GM13976 (cell line): ENCODE results near the gene NEK8.

Source experiments
- DNase-seq: peaks from one replicate; pipeline ENCODE4 v3.0.0; 2012; ENCODE audit warnings: low spot score
- CTCF ChIP-seq: IDR thresholded peaks from 2 replicates; pipeline ENCODE4 v1.5.1; 2012; ENCODE audit warnings: borderline replicate concordance, mild to moderate bottlenecking; ENCODE audit not compliant: insufficient read depth; ENCODE audit errors: extremely low read depth, missing control alignments, control extremely low read depth
- in situ Hi-C: fragments of 300-500 bp; cut with MboI; formaldehyde crosslinking; loops from one replicate; pipeline ENCODE4 v1.12.0; 2022; ENCODE audit warnings: low sequenced_read_pairs, mixed read lengths, inconsistent platforms; ENCODE audit not compliant: unreplicated experiment

The NEK8 gene

DNA sequence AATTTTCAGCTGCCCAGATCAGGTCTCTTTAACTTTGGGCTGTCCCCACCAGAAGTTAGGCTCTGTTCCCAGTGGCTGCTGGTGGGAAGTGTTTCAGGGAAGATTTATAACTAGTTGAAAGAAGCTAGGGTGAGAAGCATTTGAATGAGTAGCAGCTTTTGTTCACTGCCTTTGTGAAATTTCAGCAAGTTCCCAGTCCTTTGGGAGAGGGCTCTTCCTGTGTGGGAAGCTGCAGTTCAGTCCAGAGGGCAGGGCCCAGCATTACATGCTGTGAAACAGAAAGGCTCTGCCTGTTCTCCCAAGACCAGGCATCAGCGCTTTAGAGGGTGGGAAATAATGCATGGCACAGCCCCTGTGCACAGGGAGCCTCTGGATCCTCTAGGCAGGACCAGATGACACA is 34.7 kb upstream of the NEK8 start:
- no peak for DNase-seq
- no peak for TF ChIP-seq CTCF
- in situ Hi-C loops: no loop called here

- no peak for DNase-seq
- in situ Hi-C loops: no loop called here
- no peak for TF ChIP-seq CTCF
Observed at GRCh38 chr17:28698253-28698941, 30.2 kb upstream of the NEK8 start.

- in situ Hi-C loops: no loop called here
- no peak for DNase-seq
- TF ChIP-seq CTCF: no peak
Observed at GRCh38 chr17:28700278-28700677, 28.3 kb upstream of the NEK8 start.

DNA sequence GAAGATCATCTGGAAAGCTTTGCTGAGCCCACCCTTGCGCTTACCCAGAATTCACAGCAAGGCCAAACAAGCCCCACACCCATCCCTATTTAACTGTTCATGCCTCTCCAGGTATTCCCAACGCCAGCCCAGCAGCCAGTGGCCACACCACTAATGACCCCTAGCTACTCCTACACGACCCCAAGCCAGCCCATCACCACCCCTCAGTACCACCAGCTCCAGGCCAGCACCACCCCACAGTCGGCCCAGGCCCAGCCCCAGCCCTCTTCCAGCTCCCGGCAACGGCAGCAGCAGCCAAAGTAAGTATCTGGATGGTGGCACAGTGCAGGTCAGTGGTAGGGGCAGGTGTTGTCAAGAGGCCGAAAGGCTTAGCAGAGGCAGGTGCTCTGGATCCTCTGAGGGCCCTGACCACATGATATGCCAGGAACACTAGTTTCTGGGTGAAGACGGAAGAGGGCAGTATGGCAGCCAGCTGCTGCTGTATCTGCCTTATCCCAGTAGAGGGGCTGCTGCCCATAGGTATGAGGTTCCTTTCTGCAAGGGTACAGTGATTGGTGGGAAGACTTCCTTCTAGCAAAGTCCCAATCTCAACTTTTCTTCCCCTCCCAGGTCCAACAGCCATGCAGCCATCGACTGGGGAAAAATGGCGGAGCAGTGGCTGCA is 27.6 kb upstream of the NEK8 start:
- no peak for DNase-seq
- in situ Hi-C loops: no loop called here
- no peak for TF ChIP-seq CTCF

DNA sequence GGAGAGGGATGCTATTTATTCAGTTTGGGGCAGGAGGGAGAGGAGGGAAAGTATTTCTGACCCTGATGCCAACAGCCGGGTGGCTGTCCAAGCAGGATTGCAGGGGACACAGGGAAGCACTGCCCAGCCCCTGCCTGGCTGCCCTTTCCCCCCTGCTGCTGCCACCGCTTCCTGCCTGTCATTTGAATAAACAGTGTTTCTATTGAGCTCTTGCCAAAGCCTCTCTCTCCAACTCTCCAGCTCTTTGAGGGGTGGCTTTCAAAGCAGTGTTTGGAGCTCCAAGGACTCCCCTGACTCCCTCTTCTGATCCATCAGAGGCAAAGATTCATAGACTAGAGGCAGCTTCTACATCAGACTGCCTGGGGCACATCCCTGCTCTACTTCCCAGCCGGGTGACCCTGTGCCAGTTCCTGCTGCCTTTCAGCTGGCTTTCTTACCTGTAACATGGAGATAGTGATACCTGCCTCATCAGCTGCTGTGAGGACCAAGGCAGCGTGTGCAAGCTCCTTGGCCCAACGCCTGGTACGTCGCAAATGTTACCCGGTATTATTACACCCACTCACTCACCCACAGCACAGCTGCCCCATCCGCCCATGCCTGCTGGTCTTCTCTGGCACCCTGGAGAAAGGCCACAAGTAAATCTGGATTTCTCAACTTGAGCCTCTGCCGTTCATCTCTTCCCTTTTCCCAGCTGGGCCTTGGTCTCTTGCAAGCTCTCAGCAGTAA is 26.4 kb upstream of the NEK8 start:
- in situ Hi-C loops: no loop called here
- no peak for DNase-seq
- TF ChIP-seq CTCF: no peak

DNA sequence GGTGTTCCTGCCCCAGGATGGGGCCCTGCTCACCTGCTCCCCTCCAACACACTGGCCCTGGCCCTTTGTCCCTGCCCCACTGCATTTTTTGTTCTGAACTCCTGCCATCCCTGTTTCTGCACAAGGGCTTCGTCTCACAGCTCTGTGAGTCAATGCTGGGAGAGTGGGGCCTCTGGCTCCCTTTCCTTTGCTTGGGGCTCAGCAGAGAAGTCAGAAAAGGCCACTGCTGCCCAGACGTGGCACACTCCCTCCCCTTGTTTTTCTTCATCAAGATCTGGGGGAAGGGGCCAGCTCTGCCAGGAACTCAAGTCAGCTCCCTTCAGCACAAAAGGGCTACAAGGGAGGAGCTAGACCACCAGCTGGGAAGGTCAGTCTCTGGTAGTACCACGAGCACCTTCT is 25.8 kb upstream of the NEK8 start:
- no peak for TF ChIP-seq CTCF
- in situ Hi-C loops: no loop called here

More for the DNA sequence above, 25.8 kb upstream of the NEK8 start:
- no peak for DNase-seq
